ENCODE results near the gene ADARB1. TPM values are rescaled to one million over a fixed set of nuclear protein-coding genes. Genes with fewer than 3 reads are reported as not detected.

Gene ADARB1
- total RNA-seq, 4 donors from 2014 or later = 107 to 231 (median 201) TPM

DNA sequence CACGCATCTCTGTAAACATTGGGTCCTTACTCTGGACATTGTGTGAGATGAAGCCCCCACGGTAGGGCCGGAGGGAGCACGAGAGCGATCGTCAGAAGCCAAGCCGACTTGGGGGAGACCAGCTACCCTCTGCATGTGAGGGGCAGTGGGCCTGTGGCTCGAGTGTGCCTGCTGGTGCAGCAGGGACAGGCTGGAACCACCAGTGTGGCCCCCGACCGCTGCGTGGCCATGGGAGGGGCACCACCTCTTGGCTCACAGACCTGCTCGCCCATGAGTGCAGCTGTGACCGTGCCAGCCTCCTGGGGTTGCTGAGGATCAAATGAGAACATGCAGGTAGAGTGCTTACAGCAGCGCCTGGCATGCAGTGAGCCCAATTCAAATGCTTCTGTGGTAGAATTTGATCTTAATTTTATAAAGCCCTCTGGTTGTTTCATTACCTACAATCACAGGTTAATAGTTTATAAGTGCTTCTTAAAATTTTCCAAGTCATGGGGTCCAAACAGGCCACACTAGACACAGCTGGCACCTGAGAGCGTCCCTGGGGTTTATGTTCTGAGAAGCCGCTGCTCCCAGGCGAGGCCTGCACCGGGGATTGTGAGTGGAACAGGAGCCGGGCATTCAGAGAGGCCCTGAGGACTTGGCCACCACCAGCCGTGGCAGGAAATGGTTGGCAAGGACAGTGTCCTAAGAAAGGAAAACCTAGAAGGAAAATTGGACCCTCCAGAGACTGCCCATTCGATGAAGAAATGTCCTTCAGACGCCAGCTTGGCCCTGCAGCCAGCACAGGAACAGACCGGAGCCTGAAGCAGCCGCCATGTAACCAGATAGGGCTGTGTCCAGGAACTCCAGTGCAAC lies 22.6 kb upstream of the ADARB1 start:
- Histone ChIP-seq H3K36me3 (no peaks in the 10 kb centered on the region), H3K27ac (replicated peaks in 1 of 4) (peak overlapping the region; percentile 87 to 95 (median 92)), H3K4me1 (peaks cover under 1 to 49% (median 40%) of the 10 kb centered on the region in 4 donors), H3K4me3 (no peak overlapping the region), H3K27me3 (no peaks in the 10 kb centered on the region), H3K9me3 (peaks cover 0 to 8% (median 3%) of the 10 kb centered on the region in 4 donors)
- 89% methylated on average over 24 of the region's 24 CpGs for WGBS
- intact Hi-C loops (cut with DNase I) = no loop called here
- no peak for DNase-seq (ENCODE audit: extremely low spot score)
- TF ChIP-seq, protein P1, sequence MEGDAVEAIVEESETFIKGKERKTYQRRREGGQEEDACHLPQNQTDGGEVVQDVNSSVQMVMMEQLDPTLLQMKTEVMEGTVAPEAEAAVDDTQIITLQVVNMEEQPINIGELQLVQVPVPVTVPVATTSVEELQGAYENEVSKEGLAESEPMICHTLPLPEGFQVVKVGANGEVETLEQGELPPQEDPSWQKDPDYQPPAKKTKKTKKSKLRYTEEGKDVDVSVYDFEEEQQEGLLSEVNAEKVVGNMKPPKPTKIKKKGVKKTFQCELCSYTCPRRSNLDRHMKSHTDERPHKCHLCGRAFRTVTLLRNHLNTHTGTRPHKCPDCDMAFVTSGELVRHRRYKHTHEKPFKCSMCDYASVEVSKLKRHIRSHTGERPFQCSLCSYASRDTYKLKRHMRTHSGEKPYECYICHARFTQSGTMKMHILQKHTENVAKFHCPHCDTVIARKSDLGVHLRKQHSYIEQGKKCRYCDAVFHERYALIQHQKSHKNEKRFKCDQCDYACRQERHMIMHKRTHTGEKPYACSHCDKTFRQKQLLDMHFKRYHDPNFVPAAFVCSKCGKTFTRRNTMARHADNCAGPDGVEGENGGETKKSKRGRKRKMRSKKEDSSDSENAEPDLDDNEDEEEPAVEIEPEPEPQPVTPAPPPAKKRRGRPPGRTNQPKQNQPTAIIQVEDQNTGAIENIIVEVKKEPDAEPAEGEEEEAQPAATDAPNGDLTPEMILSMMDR (IDR thresholded peaks at IDR 0.05) = no peak
- TF ChIP-seq POLR2A (IDR thresholded peaks at IDR 0.05; ENCODE audit: low read depth) = no peak
- no peak for TF ChIP-seq EP300 (IDR thresholded peaks at IDR 0.05)
- no peak for TF ChIP-seq POLR2AphosphoS5 (IDR thresholded peaks at IDR 0.05)

DNA sequence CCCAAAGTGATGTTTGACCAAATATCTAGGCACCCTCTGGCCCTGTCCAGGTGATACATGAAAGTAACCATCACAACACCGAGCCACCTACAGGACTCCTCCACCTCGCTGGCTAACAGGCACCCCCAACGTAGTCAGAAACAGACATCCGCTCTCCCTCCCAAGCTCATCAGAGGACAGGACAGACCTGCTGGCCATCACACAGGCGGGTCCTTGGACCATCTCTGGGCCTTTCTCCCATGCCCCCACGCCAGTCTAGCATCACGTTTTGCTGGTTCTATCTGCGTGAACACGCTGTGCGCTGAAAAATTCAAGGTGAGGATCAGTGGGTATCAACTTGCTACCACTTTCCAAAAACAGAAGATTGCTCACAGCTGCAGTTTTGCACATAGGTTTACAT lies 21.4 kb upstream of the ADARB1 start:
- H3K27me3 ChIP-seq = no peaks in the 10 kb centered on the region
- H3K4me3 ChIP-seq = no peak overlapping the region
- H3K36me3 ChIP-seq = no peaks in the 10 kb centered on the region
- H3K9me3 ChIP-seq = no peaks in the 10 kb centered on the region
- H3K4me1 ChIP-seq = peaks cover 4 to 49% (median 38%) of the 10 kb centered on the region in 4 donors
- 94% methylated on average over 10 of the region's 10 CpGs for WGBS
- no peak overlapping the region for H3K27ac ChIP-seq (replicated peaks in 1 of 4)
- TF ChIP-seq POLR2AphosphoS5 (IDR thresholded peaks at IDR 0.05) = no peak
- TF ChIP-seq POLR2A (IDR thresholded peaks at IDR 0.05; ENCODE audit: low read depth) = no peak
- TF ChIP-seq, protein P1 (IDR thresholded peaks at IDR 0.05) = no peak
- no peak for TF ChIP-seq EP300 (IDR thresholded peaks at IDR 0.05)
- DNase-seq (ENCODE audit: extremely low spot score) = no peak
- intact Hi-C loops (cut with DNase I) = no loop called here

DNA sequence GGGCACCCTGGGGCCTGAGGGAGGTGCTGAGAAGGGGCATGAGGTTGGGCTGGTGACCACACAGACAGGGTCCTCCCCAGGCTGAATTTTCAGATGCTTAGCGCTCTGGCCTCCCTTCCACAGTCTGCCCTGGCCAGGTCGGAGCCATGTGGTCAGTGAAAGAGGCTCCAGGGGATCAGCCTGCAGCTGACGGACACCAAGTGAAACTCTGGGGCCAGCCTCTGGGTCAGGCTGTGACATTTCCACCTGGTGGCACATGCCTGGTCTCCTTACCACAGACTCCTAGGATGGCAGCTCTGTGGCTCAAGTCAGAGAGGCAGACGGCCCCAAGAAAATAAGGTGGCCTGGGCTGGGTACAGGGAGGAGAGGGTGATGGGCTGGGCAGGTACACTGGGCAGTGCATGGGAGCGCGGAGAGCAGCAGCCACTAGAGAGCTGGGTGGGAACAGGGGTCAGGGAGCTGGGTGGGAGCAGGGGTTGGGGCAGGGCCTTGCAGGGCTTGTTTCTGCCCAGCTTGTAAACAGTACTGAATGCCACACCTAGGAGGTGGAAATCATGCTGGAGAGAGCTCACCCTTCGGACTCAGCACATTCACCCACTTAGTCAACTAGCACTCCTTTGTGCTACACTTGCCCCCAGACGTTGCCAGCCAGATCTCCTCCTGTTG lies 20.7 kb upstream of the ADARB1 start:
- H3K27ac ChIP-seq (replicated peaks in 1 of 4) = peak overlapping the region in 1 of 4 donors; percentile 8
- no peaks in the 10 kb centered on the region for H3K36me3 ChIP-seq
- intact Hi-C loops (cut with DNase I) = no loop called here
- no peak overlapping the region for H3K4me3 ChIP-seq
- peaks cover 4 to 43% (median 31%) of the 10 kb centered on the region in 4 donors for H3K4me1 ChIP-seq
- DNase-seq (ENCODE audit: extremely low spot score) = no peak
- no peaks in the 10 kb centered on the region for H3K27me3 ChIP-seq
- H3K9me3 ChIP-seq = no peaks in the 10 kb centered on the region
- whole genome bisulfite sequencing = 89% methylated on average over 2 of the region's 8 CpGs
- TF ChIP-seq POLR2AphosphoS5 (IDR thresholded peaks at IDR 0.05) (no peak), EP300 (IDR thresholded peaks at IDR 0.05) (no peak), POLR2A (IDR thresholded peaks at IDR 0.05; ENCODE audit: low read depth) (no peak)
- TF ChIP-seq, protein P1 (IDR thresholded peaks at IDR 0.05) = no peak

DNA sequence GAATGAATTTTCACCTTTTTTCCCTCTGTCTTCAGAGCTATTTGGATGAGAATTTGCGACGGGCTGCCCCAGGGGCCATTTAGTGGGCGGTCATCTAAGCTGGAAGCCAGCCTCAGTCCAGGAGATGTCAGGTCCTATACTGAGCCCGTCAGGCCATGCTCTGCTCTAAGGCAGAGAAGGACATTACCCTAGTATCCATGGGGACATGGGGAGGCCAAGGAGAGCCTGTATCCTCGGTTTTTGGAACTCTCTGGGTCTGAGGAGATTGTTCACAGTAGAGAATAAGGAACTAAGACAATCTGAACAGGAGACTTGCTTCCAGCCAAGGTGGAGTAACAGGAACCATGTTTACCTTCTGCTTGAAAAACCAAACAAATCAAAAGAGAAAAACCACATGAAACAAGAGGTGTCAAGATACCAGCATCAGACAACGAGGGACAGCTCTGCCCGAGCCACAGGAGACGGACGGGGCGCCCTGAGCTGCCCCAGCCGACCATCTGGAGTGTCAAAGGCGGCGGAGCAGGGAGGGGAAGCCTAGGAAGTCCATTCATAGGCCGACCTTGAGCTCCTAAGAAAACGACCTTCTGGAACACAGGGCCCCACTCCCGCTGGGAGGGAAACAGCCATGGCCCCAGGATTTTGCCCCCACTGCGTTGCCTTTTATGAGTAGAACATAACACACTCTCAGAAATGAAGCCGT lies 20.0 kb upstream of the ADARB1 start:
- Histone ChIP-seq H3K27ac (replicated peaks in 1 of 4) (no peak overlapping the region), H3K9me3 (no peaks in the 10 kb centered on the region), H3K27me3 (no peaks in the 10 kb centered on the region), H3K36me3 (no peaks in the 10 kb centered on the region), H3K4me3 (no peak overlapping the region), H3K4me1 (peaks cover 4 to 36% (median 26%) of the 10 kb centered on the region in 4 donors)
- WGBS = 92% methylated on average over 18 of the region's 18 CpGs
- TF ChIP-seq EP300 (IDR thresholded peaks at IDR 0.05) (no peak), POLR2AphosphoS5 (IDR thresholded peaks at IDR 0.05) (no peak), POLR2A (IDR thresholded peaks at IDR 0.05; ENCODE audit: low read depth) (no peak)
- TF ChIP-seq, protein P1 (IDR thresholded peaks at IDR 0.05) = no peak
- DNase-seq (ENCODE audit: extremely low spot score) = no peak
- intact Hi-C loops (cut with DNase I) = no loop called here
